IMR-90 (cell line): ENCODE data around the gene MAP3K3. TPM values are rescaled to one million over a fixed set of nuclear protein-coding genes. Genes with fewer than 3 reads are reported as not detected.

Experiments
- ATAC-seq: fragments of 200-7000 bp; cut with Tn5 transposase; 2 replicates; pipeline ENCODE4 v1.9.1; 2020; ENCODE audit warnings: low read depth, mild to moderate bottlenecking, moderate library complexity
- BruUV-seq: library from RNA; stranded (reverse); fragments of 400-500 nt; replicated peaks from 2 replicates; lab custom pipeline; 2021; lab: Mats Ljungman, UMichigan
- CTCF ChIA-PET: fragments of 300-600 bp; formaldehyde crosslinking; extraction: SDS; loops from one replicate; lab custom pipeline; 2021; ENCODE audit warnings: antibody characterized with exemption; lab: Yijun Ruan, JAX
- POLR2A ChIA-PET: fragments of 300-600 bp; sonication (Branson Sonifier 250); formaldehyde crosslinking; loops from one replicate; lab custom pipeline; 2022; ENCODE audit warnings: antibody characterized with exemption; ENCODE audit not compliant: unreplicated experiment; lab: Charles Lee
- DNase-seq: peaks from one replicate; pipeline ENCODE4 v3.0.0; 2013
- H2AFZ ChIP-seq: replicated peaks from 2 replicates; pipeline ENCODE3; 2013; ENCODE audit warnings: low read length, mild to moderate bottlenecking; ENCODE audit not compliant: poor library complexity
- H2AK5ac ChIP-seq: 2 replicates; pipeline ENCODE4 v1.6.1; 2013; ENCODE audit warnings: low read depth, low read length, inconsistent platforms
- H2AK9ac ChIP-seq: replicated peaks from 2 replicates; pipeline ENCODE3; 2013; ENCODE audit warnings: mild to moderate bottlenecking, low read depth, low read length, moderate library complexity; ENCODE audit not compliant: poor library complexity
- H2BK120ac ChIP-seq: 2 replicates; pipeline ENCODE4 v1.6.1; 2013; ENCODE audit warnings: low read depth, low read length, inconsistent platforms
- H2BK15ac ChIP-seq: 3 replicates; pipeline ENCODE4 v1.6.1; 2013; ENCODE audit warnings: low read depth, low read length, inconsistent platforms
- H2BK20ac ChIP-seq: 2 replicates; pipeline ENCODE4 v1.6.1; 2013; ENCODE audit warnings: low read depth, mild to moderate bottlenecking, inconsistent platforms, low read length, moderate library complexity
- H2BK5ac ChIP-seq: 2 replicates; pipeline ENCODE4 v1.6.1; 2013; ENCODE audit warnings: mild to moderate bottlenecking, low read depth, low read length, inconsistent platforms; ENCODE audit not compliant: poor library complexity, severe bottlenecking
- H3K14ac ChIP-seq: replicated peaks from 2 replicates; pipeline ENCODE4 v1.6.1; 2013; ENCODE audit warnings: low read depth, low read length, inconsistent platforms
- H3K18ac ChIP-seq: 2 replicates; pipeline ENCODE4 v1.6.1; 2013; ENCODE audit warnings: low read depth, low read length, control low read depth
- H3K23ac ChIP-seq: 2 replicates; pipeline ENCODE4 v1.6.1; 2013; ENCODE audit warnings: low read depth, low read length, inconsistent platforms
- H3K27ac ChIP-seq: 2 replicates; pipeline ENCODE4 v1.5.1; 2013; ENCODE audit warnings: mild to moderate bottlenecking, control low read depth, low read length; ENCODE audit not compliant: insufficient read depth
- H3K27me3 ChIP-seq: 2 replicates; pipeline ENCODE4 v1.6.1; 2013; ENCODE audit warnings: low read length; ENCODE audit not compliant: control insufficient read depth, insufficient read depth
- H3K36me3 ChIP-seq: 2 replicates; pipeline ENCODE4 v1.6.1; 2013; ENCODE audit warnings: low read length, mixed read lengths; ENCODE audit not compliant: control insufficient read depth, insufficient read depth
- H3K4ac ChIP-seq: 2 replicates; pipeline ENCODE4 v1.6.1; 2013; ENCODE audit warnings: low read depth, low read length, inconsistent platforms
- H3K4me1 ChIP-seq: 2 replicates; pipeline ENCODE4 v1.6.1; 2013; ENCODE audit warnings: low read length, mixed read lengths; ENCODE audit not compliant: control insufficient read depth, insufficient read depth
- H3K4me2 ChIP-seq: 2 replicates; pipeline ENCODE4 v1.6.1; 2013; ENCODE audit warnings: low read depth, mild to moderate bottlenecking, control low read depth, low read length, moderate library complexity
- H3K4me3 ChIP-seq: 2 replicates; pipeline ENCODE4 v1.5.1; 2013; ENCODE audit warnings: low read depth, mild to moderate bottlenecking, control low read depth, low read length, moderate library complexity; ENCODE audit not compliant: insufficient read depth
- H3K56ac ChIP-seq: 2 replicates; pipeline ENCODE4 v1.6.1; 2013; ENCODE audit warnings: low read length, inconsistent platforms; ENCODE audit not compliant: insufficient read depth; ENCODE audit errors: extremely low read depth
- H3K79me1 ChIP-seq, 2 experiments: 2 replicates each; pipeline ENCODE4 v1.6.1; 2013; ENCODE audit warnings: low read length in 2 of 2, inconsistent platforms in 1 of 2, low read depth in 1 of 2
- H3K9ac ChIP-seq: 2 replicates; pipeline ENCODE4 v1.6.1; 2013; ENCODE audit warnings: low read depth, low read length, control low read depth
- H3K9me1 ChIP-seq: 2 replicates; pipeline ENCODE4 v1.6.1; 2013; ENCODE audit warnings: low read length, inconsistent platforms; ENCODE audit not compliant: insufficient read depth
- H3K9me3 ChIP-seq: 2 replicates; pipeline ENCODE4 v1.6.1; 2013; ENCODE audit warnings: low read length; ENCODE audit not compliant: control insufficient read depth, insufficient read depth
- H4K20me1 ChIP-seq: 2 replicates; pipeline ENCODE4 v1.6.1; 2013; ENCODE audit warnings: low read length, inconsistent platforms; ENCODE audit not compliant: insufficient read depth
- H4K5ac ChIP-seq: 2 replicates; pipeline ENCODE4 v1.6.1; 2013; ENCODE audit warnings: mild to moderate bottlenecking, low read depth, low read length, control low read depth
- H4K8ac ChIP-seq, 2 experiments: 2 replicates each; pipeline ENCODE4 v1.6.1; 2013; ENCODE audit warnings: low read depth in 2 of 2, low read length in 2 of 2, control low read depth in 1 of 2, inconsistent platforms in 1 of 2
- H4K91ac ChIP-seq: 2 replicates; pipeline ENCODE4 v1.6.1; 2013; ENCODE audit warnings: low read depth, low read length, inconsistent platforms; ENCODE audit not compliant: insufficient read depth
- MAZ ChIP-seq: IDR thresholded peaks from 2 replicates; pipeline ENCODE4 v1.6.1; 2012; ENCODE audit warnings: low read depth, mild to moderate bottlenecking, low read length, improper control_type of control experiment, moderate library complexity, borderline replicate concordance
- WGBS, 2 experiments: methylation state at CpG; one replicate each; pipeline versions ENCODE4 v1.1.5 to v1.1.7; 2013; ENCODE audit warnings: missing lambda C conversion rate in 2 of 2; ENCODE audit not compliant: insufficient read length in 1 of 2; ENCODE audit errors: extremely low coverage in 2 of 2; 5-methylcytosine and 5-hydroxymethylcytosine counted together
- dilution Hi-C: fragments of 300-500 bp; cut with HindIII; formaldehyde crosslinking; loops from one replicate; pipeline ENCODE4 v1.14.3; 2018; ENCODE audit warnings: low sequenced_read_pairs; ENCODE audit not compliant: unreplicated experiment
- in situ Hi-C: fragments of 300-500 bp; cut with MboI; formaldehyde crosslinking; loops from 3 replicates; pipeline ENCODE4 v1.14.3; 2019; ENCODE audit warnings: low sequenced_read_pairs, inconsistent platforms, mixed read lengths
- intact Hi-C: fragments of 100-400 bp; cut with micrococcal nuclease; formaldehyde crosslinking; loops from 2 replicates; pipeline ENCODE4 v1.10.0; 2022
- polyA plus RNA-seq, 3 experiments: library from polyadenylated mRNA; depleted of rRNA; stranded (reverse); fragments of >200 nt; gene quantifications; 2 replicates each; pipeline ENCODE4 v1.2.3, GENCODE V29; 2012; ENCODE audit warnings: low replicate concordance in 1 of 3
- total RNA-seq: library from RNA; depleted of rRNA; stranded (reverse); fragments of >200 nt; gene quantifications from 2 replicates; pipeline ENCODE4 v1.2.3, GENCODE V29; 2012

The MAP3K3 gene
- total and polyA plus RNA-seq, 2 of the 4 experiments (the other 2 are of a cell fraction) = 19.1 to 25.6 TPM

GRCh38 chr17:63676584-63676983 lies 54.4 kb downstream of the MAP3K3 start:
- intact Hi-C loops = loop anchor here (5.0 kb wide), 1 partner anchor 49 kb away; no protein-coding TSS in a partner anchor

More at GRCh38 chr17:63676584-63676983, 54.4 kb downstream of the MAP3K3 start:
- no TSS peak for BruUV-seq
- H4K5ac ChIP-seq = no peak overlapping the region
- H3K56ac ChIP-seq = no peak overlapping the region
- H3K4ac ChIP-seq = no peak overlapping the region
- TF ChIP-seq MAZ = no peak
- H3K23ac ChIP-seq = no peak overlapping the region
- no peak overlapping the region for H2BK15ac ChIP-seq
- ChIA-PET CTCF (no interaction called here), POLR2A (no interaction called here)
- no peak overlapping the region for H4K8ac ChIP-seq
- H3K9me3 ChIP-seq = no peaks in the 10 kb centered on the region
- H3K27me3 ChIP-seq = no peaks in the 10 kb centered on the region
- no peak overlapping the region for H2BK120ac ChIP-seq
- ATAC-seq (no peak), DNase-seq (no peak)
- peaks cover 3% of the 10 kb centered on the region; the same call in 1 of the 2 replicates for H4K20me1 ChIP-seq
- dilution Hi-C loops (no loop called here), in situ Hi-C loops (no loop called here)
- H3K9ac ChIP-seq = no peak overlapping the region
- no peak overlapping the region for H2AK5ac ChIP-seq
- H3K36me3 ChIP-seq = peaks cover 6% of the 10 kb centered on the region
- no peak overlapping the region for H3K4me3 ChIP-seq
- H2AFZ ChIP-seq = no peak overlapping the region
- no peak overlapping the region for H4K91ac ChIP-seq
- WGBS, 2 experiments = no CpG with 5 or more reads among the region's 3 CpGs
- no peak overlapping the region for H3K4me2 ChIP-seq
- peaks cover 0 to 3% of the 10 kb centered on the region in 2 experiments; a peak in 1 of 4 replicates for H3K79me1 ChIP-seq
- H2BK5ac ChIP-seq = no peak overlapping the region
- H3K18ac ChIP-seq = no peak overlapping the region
- peaks cover 10% of the 10 kb centered on the region for H3K4me1 ChIP-seq
- no peak overlapping the region for H3K27ac ChIP-seq
- H2AK9ac ChIP-seq = no peak overlapping the region
- H3K9me1 ChIP-seq = 0 out of 2 replicates have a peak, but pooled peaks cover 3% of the 10 kb centered on the region
- H2BK20ac ChIP-seq = no peak overlapping the region
- no peak overlapping the region for H3K14ac ChIP-seq
